ENCODE data around the gene TERT. TPM values are rescaled to one million over a fixed set of nuclear protein-coding genes. Genes with fewer than 3 reads are reported as not detected.

Gene TERT
- total RNA-seq, 2 experiments from 2014 or later, result 2.1 to 2.2 TPM

DNA sequence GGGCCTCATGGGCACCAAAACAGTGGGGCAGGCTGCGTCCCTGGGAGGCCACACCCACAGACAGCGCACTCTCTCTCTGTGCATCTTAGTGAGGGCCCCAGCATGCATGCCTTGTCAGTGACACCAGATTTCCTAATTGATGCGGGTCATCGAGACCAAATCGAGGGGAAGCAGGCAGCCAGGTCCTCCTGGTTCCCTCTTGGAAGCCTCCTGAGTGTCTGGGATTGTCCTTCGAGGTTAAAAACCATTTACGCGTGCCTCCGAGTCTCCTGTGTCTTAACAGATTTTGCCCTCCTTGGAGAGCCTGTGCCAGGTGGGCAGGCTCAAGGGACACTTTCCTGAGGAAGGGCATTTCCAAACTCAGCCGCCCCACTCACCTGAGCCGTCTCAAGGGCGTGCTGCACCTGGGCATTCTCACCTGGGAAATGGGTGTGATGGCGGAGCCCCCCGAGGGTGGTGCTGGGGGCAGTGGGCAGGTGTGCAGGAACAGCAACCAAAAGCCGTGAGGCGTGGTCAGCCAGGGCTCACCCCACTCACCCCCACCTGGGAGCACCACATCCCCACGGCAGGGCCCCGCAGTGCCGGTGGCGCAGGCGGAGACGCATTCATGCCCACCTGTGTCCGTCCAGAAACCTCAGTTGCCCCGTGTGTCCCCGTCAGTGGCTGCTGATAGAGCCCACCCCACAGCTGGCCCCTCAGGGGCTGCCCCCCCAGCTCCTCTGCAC, 90.7 kb downstream of the TERT start:
- CTCF ChIA-PET, result no interaction called here
- no peaks in the 10 kb centered on the region for H3K4me1 Mint-ChIP-seq
- no peaks in the 10 kb centered on the region for H3K36me3 Mint-ChIP-seq (ENCODE audit: low read depth)
- POLR2A ChIA-PET, result no interaction called here
- no peak overlapping the region for H3K4me3 Mint-ChIP-seq
- H3K27me3 Mint-ChIP-seq, result peaks cover 2% of the 10 kb centered on the region
- no peak for DNase-seq
- H3K27ac Mint-ChIP-seq, result no peak overlapping the region
- H3K9me3 Mint-ChIP-seq, result no peaks in the 10 kb centered on the region

DNA sequence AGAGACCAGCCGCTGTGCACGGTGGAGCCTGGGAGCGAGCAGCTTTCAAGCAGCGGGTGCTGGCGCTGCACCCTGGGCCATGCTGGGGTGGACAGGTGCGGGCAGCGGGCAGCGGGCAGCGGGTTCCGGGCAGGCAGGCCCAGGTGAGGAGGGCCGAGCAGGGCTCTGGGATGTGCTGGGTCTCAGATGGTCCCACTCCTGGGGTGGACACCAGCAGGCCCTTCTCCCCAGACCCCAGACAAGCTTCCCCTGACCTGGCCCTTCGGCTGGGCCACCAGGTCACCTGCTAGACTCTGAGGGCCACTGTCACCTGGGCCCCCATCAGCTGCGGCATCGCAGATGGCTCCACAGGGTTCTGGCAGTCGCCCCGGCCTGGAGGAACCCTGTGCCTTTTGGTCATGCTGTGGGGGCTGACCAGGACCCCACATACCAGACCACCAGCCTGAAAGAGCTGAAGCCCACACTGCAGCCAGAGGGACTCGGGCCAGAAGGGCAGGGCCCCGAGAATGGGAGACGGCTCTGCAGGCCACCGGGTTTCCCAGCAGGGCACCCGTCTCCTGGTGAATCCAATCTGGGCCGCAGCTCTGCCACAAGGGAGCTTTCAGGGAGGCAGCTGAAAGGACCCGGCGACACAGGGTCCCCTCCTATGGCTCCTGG, 91.4 kb downstream of the TERT start:
- Mint-ChIP-seq H3K9me3 (no peaks in the 10 kb centered on the region), H3K4me3 (no peak overlapping the region), H3K4me1 (no peaks in the 10 kb centered on the region), H3K36me3 (ENCODE audit: low read depth) (no peaks in the 10 kb centered on the region), H3K27me3 (peaks cover 2% of the 10 kb centered on the region), H3K27ac (no peak overlapping the region)
- no peak for DNase-seq
- POLR2A ChIA-PET, result no interaction called here
- CTCF ChIA-PET, result no interaction called here

Other genes with a start within 250 kb of the TERT start
- 10 to 100 TPM; 32.6 to 34.2 TPM for gene SLC12A7, start 183.0 kb downstream of the TERT start, total RNA-seq
- gene SLC6A19, start 93.5 kb downstream of the TERT start, total RNA-seq, result not detected
- gene SLC6A18, start 69.7 kb downstream of the TERT start, total RNA-seq, result not detected
- gene CLPTM1L, start 50.0 kb upstream of the TERT start, total RNA-seq, result 100 to 1,000 TPM in 1 of 2 experiments, 10 to 100 TPM in 1; 99.7 to 101 TPM
- gene SLC6A3, start 150.4 kb upstream of the TERT start, total RNA-seq, result not detected
- gene LPCAT1, start 228.9 kb upstream of the TERT start, total RNA-seq, result 10 to 100 TPM; 68.7 to 71.4 TPM

Data from activated CD4-positive, alpha-beta memory T cell treated with anti-CD3 and anti-CD28 coated beads, Interleukin-2, amount 10 ng/mL, durations not matched to agents 7 days and 5 days (primary cell).